ENCODE measurements around the gene UBE2E1. TPM values are rescaled to one million over a fixed set of nuclear protein-coding genes. Genes with fewer than 3 reads are reported as not detected.

Gene UBE2E1
- total and polyA plus RNA-seq, 2 of the 4 experiments (the other 2 are of a cell fraction) = 54.1 to 91.6 TPM

DNA sequence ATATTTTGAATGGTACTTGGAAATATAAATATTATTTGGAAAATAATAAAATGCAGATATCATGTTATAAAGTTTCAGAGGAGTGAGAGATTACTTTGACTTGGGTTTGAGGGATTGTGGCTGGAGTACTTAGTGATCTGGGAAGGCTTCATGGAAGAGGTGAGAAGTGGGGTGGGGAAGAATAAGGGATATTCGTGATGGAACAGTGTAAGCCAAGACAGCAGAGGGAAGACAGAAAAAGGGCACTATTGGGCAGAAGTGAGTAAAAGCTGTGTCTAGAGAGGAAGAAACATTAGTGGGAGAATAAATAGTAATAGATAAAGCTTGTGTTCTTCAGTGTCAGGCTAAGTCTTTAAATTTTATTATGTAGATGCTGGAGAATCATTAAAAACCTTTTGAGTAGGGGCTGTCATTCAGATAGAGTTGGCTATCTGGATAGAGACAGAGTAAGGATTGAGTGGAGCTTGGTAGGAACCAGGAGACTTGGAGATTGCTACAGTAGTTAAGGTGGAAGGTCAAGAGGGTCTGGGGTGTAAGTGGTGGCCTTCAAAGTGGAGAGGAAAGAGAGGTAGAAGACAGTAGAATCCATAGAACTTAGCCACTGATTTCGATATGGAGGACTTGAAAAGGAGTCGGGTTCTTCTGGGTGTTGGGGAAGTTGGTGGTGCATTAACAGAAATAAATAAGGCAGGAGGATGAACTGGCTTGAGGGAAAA is 11.9 kb downstream of the UBE2E1 start:
- Histone ChIP-seq H3K14ac (replicated peaks; ENCODE audit: low read depth, low read length) (no peak overlapping the region; the same call in 1 of the 2 replicates), H3K9ac (ENCODE audit: low read depth, low read length) (no peak overlapping the region), H3K9me1 (ENCODE audit: insufficient read depth, low read length) (peaks cover 12% of the 10 kb centered on the region), H3K4ac (ENCODE audit: low read depth, low read length) (no peak overlapping the region), H3K4me3 (ENCODE audit: insufficient read depth, low read depth, low read length) (no peak overlapping the region), H3K23ac (ENCODE audit: low read depth, low read length) (no peak overlapping the region), H2AK5ac (ENCODE audit: low read depth, low read length) (no peak overlapping the region), H4K8ac (ENCODE audit: low read depth in 2 of 2, low read length in 2 of 2) (no peak overlapping the region), H4K5ac (ENCODE audit: low read depth, low read length) (no peak overlapping the region), H4K91ac (ENCODE audit: insufficient read depth, low read depth, low read length) (no peak overlapping the region), H3K4me2 (ENCODE audit: low read depth, low read length) (no peak overlapping the region), H2BK120ac (ENCODE audit: low read depth, low read length) (no peak overlapping the region), H3K36me3 (ENCODE audit: control insufficient read depth, insufficient read depth, low read length) (peaks cover 2% of the 10 kb centered on the region), H3K27me3 (ENCODE audit: control insufficient read depth, insufficient read depth, low read length) (no peaks in the 10 kb centered on the region), H3K56ac (ENCODE audit: extremely low read depth, insufficient read depth, low read length) (no peak overlapping the region), H2BK20ac (ENCODE audit: low read depth, low read length) (no peak overlapping the region), H2AK9ac (replicated peaks; ENCODE audit: low read depth, low read length, poor library complexity) (no peak overlapping the region), H3K18ac (ENCODE audit: low read depth, low read length) (no peak overlapping the region), H2AFZ (replicated peaks; ENCODE audit: low read length, poor library complexity) (no peak overlapping the region), H4K20me1 (ENCODE audit: insufficient read depth, low read length) (peaks cover 40% of the 10 kb centered on the region; the same call in 1 of the 2 replicates), H3K79me1 (ENCODE audit: low read depth in 1 of 2, low read length in 2 of 2) (peaks cover 37 to 68% of the 10 kb centered on the region in 2 experiments), H3K9me3 (ENCODE audit: control insufficient read depth, insufficient read depth, low read length) (no peaks in the 10 kb centered on the region), H2BK5ac (ENCODE audit: low read depth, low read length, poor library complexity, severe bottlenecking) (no peak overlapping the region), H3K4me1 (ENCODE audit: control insufficient read depth, insufficient read depth, low read length) (no peaks in the 10 kb centered on the region; the same call in 1 of the 2 replicates), H2BK15ac (ENCODE audit: low read depth, low read length) (no peak overlapping the region), H3K27ac (ENCODE audit: insufficient read depth, low read length) (no peak overlapping the region)
- no TSS peak for BruUV-seq (replicated peaks)
- intact Hi-C loops (cut with micrococcal nuclease) (no loop called here), dilution Hi-C loops (cut with HindIII; ENCODE audit: low sequenced_read_pairs, unreplicated experiment) (no loop called here), in situ Hi-C loops (cut with MboI; ENCODE audit: low sequenced_read_pairs) (no loop called here)
- TF ChIP-seq MAFK (IDR thresholded peaks at IDR 0.05; ENCODE audit: low read depth, low read length) = no peak
- TF ChIP-seq FOS (IDR thresholded peaks at IDR 0.05; ENCODE audit: low read depth, low read length) = no peak
- ATAC-seq (ENCODE audit: low read depth) (no peak), DNase-seq (no peak)
- 88% methylated on average over 2 of the region's 3 CpGs; no CpG with 5 or more reads in 1 of the 2 experiments for WGBS, 2 experiments (ENCODE audit: extremely low coverage in 2 of 2, insufficient read length in 1 of 2)
- POLR2A ChIA-PET (ENCODE audit: unreplicated experiment) = no interaction called here
- CTCF ChIA-PET = no interaction called here
